GM23338 (cell line): ENCODE results near the gene HSDL2. TPM values are rescaled to one million over a fixed set of nuclear protein-coding genes. Genes with fewer than 3 reads are reported as not detected.

ENCODE experiments used
- ATAC-seq: fragments of 200-7000 bp; cut with Tn5 transposase; 3 replicates; pipeline ENCODE4 v1.9.1; 2020
- DNase-seq: peaks from one replicate; pipeline ENCODE4 v3.0.0-alpha.2; 2015; ENCODE audit warnings: low spot score
- H2AFZ ChIP-seq: fragments of 200-600 bp; sonication (generic); 2 replicates; pipeline ENCODE4 v1.8.0; 2016; ENCODE audit warnings: antibody characterized with exemption, mild to moderate bottlenecking, moderate library complexity
- H3F3A ChIP-seq: fragments of 200-600 bp; sonication (generic); replicated peaks from 2 replicates; pipeline ENCODE4 v1.8.0; 2017; ENCODE audit warnings: antibody characterized with exemption, mixed run types, low read depth
- H3K27ac ChIP-seq: fragments of 200-600 bp; sonication (generic); 2 replicates; pipeline ENCODE4 v1.6.1; 2016; ENCODE audit warnings: low read depth
- H3K27me3 ChIP-seq: fragments of 200-600 bp; sonication (generic); 2 replicates; pipeline ENCODE4 v1.8.0; 2016; ENCODE audit warnings: mild to moderate bottlenecking, mixed run types, moderate library complexity; ENCODE audit not compliant: insufficient read depth
- H3K36me3 ChIP-seq: fragments of 200-600 bp; sonication (generic); 2 replicates; pipeline ENCODE4 v1.8.0; 2016; ENCODE audit warnings: mild to moderate bottlenecking; ENCODE audit not compliant: insufficient read depth
- H3K4me1 ChIP-seq: fragments of 200-600 bp; sonication (generic); 2 replicates; pipeline ENCODE4 v1.8.0; 2016; ENCODE audit warnings: mild to moderate bottlenecking, moderate library complexity; ENCODE audit not compliant: insufficient read depth
- H3K4me2 ChIP-seq: fragments of 200-600 bp; sonication (generic); 2 replicates; pipeline ENCODE4 v1.7.1; 2017; ENCODE audit warnings: mixed run types
- H3K4me3 ChIP-seq: fragments of 200-600 bp; sonication (generic); 2 replicates; pipeline ENCODE4 v1.6.1; 2016; ENCODE audit warnings: mixed run types
- H3K79me2 ChIP-seq: fragments of 200-600 bp; sonication (generic); replicated peaks from 2 replicates; pipeline ENCODE4 v1.8.0; 2017; ENCODE audit warnings: mild to moderate bottlenecking; ENCODE audit not compliant: insufficient read depth
- H3K9me2 ChIP-seq: fragments of 200-600 bp; sonication (generic); 2 replicates; pipeline ENCODE4 v1.8.0; 2017; ENCODE audit not compliant: insufficient read depth
- H4K20me1 ChIP-seq: fragments of 200-600 bp; sonication (generic); replicated peaks from 2 replicates; pipeline ENCODE4 v1.8.0; 2017; ENCODE audit warnings: mild to moderate bottlenecking; ENCODE audit not compliant: insufficient read depth
- H3K27ac Mint-ChIP-seq: 2 replicates; pipeline ENCODE4 v1.8.0; 2020; ENCODE audit warnings: inconsistent platforms, mild to moderate bottlenecking, moderate library complexity, mixed read lengths
- H3K27me3 Mint-ChIP-seq: 3 replicates; pipeline ENCODE4 v1.8.0; 2022; ENCODE audit warnings: low read depth, mild to moderate bottlenecking, moderate library complexity, mixed read lengths, inconsistent platforms; ENCODE audit not compliant: insufficient read depth, poor library complexity
- H3K36me3 Mint-ChIP-seq: 3 replicates; pipeline ENCODE4 v1.8.0; 2021; ENCODE audit warnings: low read depth, mild to moderate bottlenecking, inconsistent platforms, moderate library complexity, mixed read lengths
- H3K4me1 Mint-ChIP-seq: 3 replicates; pipeline ENCODE4 v1.8.0; 2020; ENCODE audit warnings: mild to moderate bottlenecking, inconsistent platforms, mixed read lengths
- H3K4me3 Mint-ChIP-seq: 3 replicates; pipeline ENCODE4 v1.8.0; 2021; ENCODE audit warnings: moderate library complexity, mild to moderate bottlenecking, inconsistent platforms, mixed read lengths
- H3K9me3 Mint-ChIP-seq: 3 replicates; pipeline ENCODE4 v1.8.0; 2020; ENCODE audit warnings: moderate library complexity, mild to moderate bottlenecking, inconsistent platforms, mixed read lengths
- CREB1 ChIP-seq: fragments of 250-450 bp; sonication (Bioruptor Pico); IDR thresholded peaks from 2 replicates; pipeline ENCODE4 v1.5.0; 2020; ENCODE audit warnings: low read depth, mild to moderate bottlenecking, moderate library complexity
- CTCF ChIP-seq, 2 experiments: fragments of 200-600 bp in 1 of 2; sonication (generic) in 1 of 2; conservative IDR thresholded peaks; 2 replicates each; pipeline versions ENCODE4 v1.5.1 to v1.6.1; 2016 to 2017; ENCODE audit warnings: antibody characterized with exemption in 2 of 2, low read depth in 2 of 2, mild to moderate bottlenecking in 2 of 2, moderate library complexity in 1 of 2
- EZH2 ChIP-seq: fragments of 200-600 bp; sonication (generic); IDR thresholded peaks from one replicate; pipeline ENCODE4 v1.8.0; 2017; ENCODE audit warnings: antibody characterized with exemption, mild to moderate bottlenecking, low read depth; ENCODE audit not compliant: unreplicated experiment
- EZH2phosphoT487 ChIP-seq: fragments of 200-600 bp; sonication (generic); IDR thresholded peaks from one replicate; pipeline ENCODE4 v1.8.1; 2018; ENCODE audit warnings: antibody characterized with exemption; ENCODE audit not compliant: unreplicated experiment
- JUNB ChIP-seq: IDR thresholded peaks from one replicate; pipeline ENCODE4 v1.6.1; 2016; ENCODE audit warnings: antibody characterized with exemption; ENCODE audit not compliant: unreplicated experiment
- NANOG ChIP-seq: IDR thresholded peaks from 2 replicates; pipeline ENCODE4 v1.6.1; 2016; ENCODE audit warnings: antibody characterized with exemption, borderline replicate concordance
- POLR2AphosphoS5 ChIP-seq: IDR thresholded peaks from 2 replicates; pipeline ENCODE4 v1.6.1; 2016; ENCODE audit warnings: antibody characterized with exemption, low read depth
- REST ChIP-seq: IDR thresholded peaks from one replicate; pipeline ENCODE4 v1.6.1; 2018; ENCODE audit warnings: antibody characterized with exemption; ENCODE audit not compliant: unreplicated experiment
- STAT1 ChIP-seq: IDR thresholded peaks from one replicate; pipeline ENCODE4 v1.6.1; 2016; ENCODE audit warnings: antibody characterized with exemption; ENCODE audit not compliant: unreplicated experiment
- ZNF114 ChIP-seq: fragments of 250-450 bp; sonication (Bioruptor Pico); IDR thresholded peaks from 2 replicates; pipeline ENCODE4 v1.5.0; 2020; ENCODE audit warnings: mild to moderate bottlenecking, moderate library complexity
- ZNF331 ChIP-seq: fragments of 250-450 bp; sonication (Bioruptor Pico); IDR thresholded peaks from 2 replicates; pipeline ENCODE4 v1.5.0; 2020; ENCODE audit warnings: low read depth, mild to moderate bottlenecking, moderate library complexity
- ZNF462 ChIP-seq: fragments of 250-450 bp; sonication (Bioruptor Pico); IDR thresholded peaks from 2 replicates; pipeline ENCODE4 v1.5.0; 2020; ENCODE audit warnings: mild to moderate bottlenecking, moderate library complexity
- polyA plus RNA-seq: library from polyadenylated mRNA; unstranded; fragments of >200 nt; fragmentation: Nextera tagmentation; extraction: Ambion mirVana; gene quantifications from 2 replicates; pipeline ENCODE4 v1.2.1, GENCODE V29; 2016
- total RNA-seq: library from RNA; depleted of rRNA; stranded (reverse); fragments of >200 nt; shearing (Covaris generic); gene quantifications from 2 replicates; pipeline ENCODE4 v1.2.3, GENCODE V29; 2014
- TF ChIP-seq, protein P1 (sequence below): IDR thresholded peaks from 2 replicates; pipeline ENCODE4 v1.6.1; 2016; ENCODE audit warnings: antibody characterized with exemption

Gene HSDL2
- total and polyA plus RNA-seq, 2 experiments from 2014 or later = 11.4 to 15.3 TPM

- H3K36me3 ChIP-seq = no peaks in the 10 kb centered on the region
- no peak overlapping the region for H3K4me3 ChIP-seq
- no peaks in the 10 kb centered on the region for H4K20me1 ChIP-seq
- Mint-ChIP-seq H3K4me1 (peaks cover 13% of the 10 kb centered on the region), H3K9me3 (peaks cover 6% of the 10 kb centered on the region), H3K36me3 (peaks cover 10% of the 10 kb centered on the region; the same call in 2 of the 3 replicates), H3K4me3 (no peak overlapping the region), H3K27me3 (peaks cover 1% of the 10 kb centered on the region), H3K27ac (no peak overlapping the region)
- no peak overlapping the region for H3K27ac ChIP-seq
- H3K9me2 ChIP-seq = no peaks in the 10 kb centered on the region
- no peak overlapping the region for H2AFZ ChIP-seq
- H3F3A ChIP-seq = no peaks in the 10 kb centered on the region
- H3K79me2 ChIP-seq = no peaks in the 10 kb centered on the region; the same call in 1 of the 2 replicates
- no peak overlapping the region for H3K4me2 ChIP-seq
- H3K27me3 ChIP-seq = no peaks in the 10 kb centered on the region
- no peak for TF ChIP-seq EZH2
- no peak for TF ChIP-seq STAT1
- no peak for TF ChIP-seq CREB1
- TF ChIP-seq JUNB = no peak
- no peak for TF ChIP-seq ZNF331 (CRISPR knock-in tag)
- TF ChIP-seq NANOG = no peak
- no peak for TF ChIP-seq ZNF114 (CRISPR knock-in tag)
- TF ChIP-seq CTCF (conservative IDR thresholded peaks at IDR 0.05; ENCODE audit: low read depth in 2 of 2) = no peak
- no peak for TF ChIP-seq EZH2phosphoT487
- no peak for TF ChIP-seq POLR2AphosphoS5
- TF ChIP-seq REST = no peak
- TF ChIP-seq ZNF462 = no peak
- TF ChIP-seq, protein P1, sequence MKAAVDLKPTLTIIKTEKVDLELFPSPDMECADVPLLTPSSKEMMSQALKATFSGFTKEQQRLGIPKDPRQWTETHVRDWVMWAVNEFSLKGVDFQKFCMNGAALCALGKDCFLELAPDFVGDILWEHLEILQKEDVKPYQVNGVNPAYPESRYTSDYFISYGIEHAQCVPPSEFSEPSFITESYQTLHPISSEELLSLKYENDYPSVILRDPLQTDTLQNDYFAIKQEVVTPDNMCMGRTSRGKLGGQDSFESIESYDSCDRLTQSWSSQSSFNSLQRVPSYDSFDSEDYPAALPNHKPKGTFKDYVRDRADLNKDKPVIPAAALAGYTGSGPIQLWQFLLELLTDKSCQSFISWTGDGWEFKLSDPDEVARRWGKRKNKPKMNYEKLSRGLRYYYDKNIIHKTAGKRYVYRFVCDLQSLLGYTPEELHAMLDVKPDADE = no peak
- H3K4me1 ChIP-seq = peaks cover 8% of the 10 kb centered on the region; the same call in 1 of the 2 replicates
- DNase-seq (no peak), ATAC-seq (no peak)
Observed at GRCh38 chr9:112404508-112404932, 24.6 kb downstream of the HSDL2 start.
